Naive thymus-derived CD8-positive, alpha-beta T cell (primary cell): ENCODE measurements around the gene IL10. TPM values are rescaled to one million over a fixed set of nuclear protein-coding genes. Genes with fewer than 3 reads are reported as not detected.
"Not testable (repeated sequence)": the region's sequence is repeated elsewhere in the genome, so short reads cannot be mapped to it uniquely, and the experiment has no call there.

Experiments used
- ATAC-seq, 2 donors: fragments of 150-1000 bp; cut with Tn5 transposase in 1 of 2; sonication (Bioruptor Pico), chemical (Tn5 transposase) in 1 of 2; 1 replicate in 1 of 2; 2 replicates in 1 of 2; pipeline ENCODE4 v1.10.0; 2021; ENCODE audit warnings: mild to moderate bottlenecking in 2 of 2, moderate library complexity in 2 of 2
- POLR2A ChIA-PET: fragments of 350-600 bp; sonication (Branson Sonifier 250); formaldehyde crosslinking; loops from one replicate; lab custom pipeline; 2021; ENCODE audit warnings: antibody characterized with exemption; lab: Charles Lee
- DNase-seq, 10 donors: peaks; one replicate each; pipeline versions ENCODE4 v3.0.0 to v3.0.0-alpha.2; 2020 to 2022
- H3K27ac Mint-ChIP-seq, 10 donors: one replicate each; pipeline ENCODE4 v1.8.0; 2020 to 2022; ENCODE audit warnings: mild to moderate bottlenecking in 10 of 10, mixed read lengths in 10 of 10, moderate library complexity in 4 of 10, inconsistent platforms in 1 of 10
- H3K27me3 Mint-ChIP-seq, 5 donors: one replicate each; pipeline ENCODE4 v1.8.0; 2021 to 2022; ENCODE audit warnings: mixed read lengths in 5 of 5
- H3K36me3 Mint-ChIP-seq, 3 donors: one replicate each; pipeline ENCODE4 v1.8.0; 2020 to 2022; ENCODE audit warnings: mixed read lengths in 3 of 3, mild to moderate bottlenecking in 2 of 3, inconsistent platforms in 1 of 3
- H3K4me1 Mint-ChIP-seq, 4 donors: one replicate each; pipeline ENCODE4 v1.8.0; 2021 to 2022; ENCODE audit warnings: mixed read lengths in 4 of 4
- H3K4me3 Mint-ChIP-seq, 10 donors: one replicate each; pipeline ENCODE4 v1.8.0; 2020 to 2022; ENCODE audit warnings: mild to moderate bottlenecking in 10 of 10, mixed read lengths in 10 of 10, moderate library complexity in 6 of 10, inconsistent platforms in 1 of 10
- H3K9me3 Mint-ChIP-seq, 9 donors: one replicate each; pipeline ENCODE4 v1.8.0; 2020 to 2022; ENCODE audit warnings: mixed read lengths in 9 of 9, mild to moderate bottlenecking in 3 of 9, inconsistent platforms in 1 of 9, moderate library complexity in 1 of 9
- polyA plus RNA-seq, 3 donors: library from polyadenylated mRNA; unstranded; fragments of 300-500 nt; fragmentation: Illumina TruSeq; gene quantifications; one replicate each; pipeline ENCODE4 v1.2.3, GENCODE V29; 2021
- total RNA-seq, 8 experiments: library from RNA in 2 of 8; stranded (reverse) in 2 of 8; gene quantifications; one replicate each; pipeline ENCODE4 v1.2.3 and lab custom pipeline; 2021 to 2026

Gene IL10
- total and polyA plus RNA-seq, 5 experiments from 2014 or later = not detected

DNA sequence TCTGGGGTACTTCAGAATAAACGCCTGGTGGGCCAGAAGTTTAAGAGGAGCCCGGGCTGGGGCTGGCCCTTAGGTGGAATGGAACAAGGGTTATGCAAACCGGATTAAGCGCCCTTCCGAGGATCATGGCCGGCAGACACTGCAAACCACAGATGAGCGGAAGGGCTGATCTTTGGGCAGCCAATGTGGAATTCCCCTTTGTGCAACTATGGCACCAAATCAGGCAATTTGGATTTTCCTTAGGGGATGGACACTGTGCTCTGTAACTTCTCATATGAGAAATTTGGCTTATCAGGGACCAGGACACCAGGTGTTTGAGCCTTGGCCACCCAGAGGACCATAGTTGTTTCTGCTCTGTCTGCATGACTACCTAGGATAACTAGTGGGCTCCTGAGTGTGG, 5.7 kb upstream of the IL10 start:
- H3K36me3 Mint-ChIP-seq = no peaks in the 10 kb centered on the region
- POLR2A ChIA-PET = no interaction called here
- peaks cover 12 to 35% (median 21%) of the 10 kb centered on the region in 4 donors for H3K4me1 Mint-ChIP-seq
- ATAC-seq (no peak), DNase-seq (no peak)
- H3K27ac Mint-ChIP-seq = peak overlapping the region in 1 of 10 donors; percentile 15
- H3K4me3 Mint-ChIP-seq = no peak overlapping the region
- H3K27me3 Mint-ChIP-seq = peaks cover 0 to 2% (median 0%) of the 10 kb centered on the region in 5 donors
- no peaks in the 10 kb centered on the region for H3K9me3 Mint-ChIP-seq

DNA sequence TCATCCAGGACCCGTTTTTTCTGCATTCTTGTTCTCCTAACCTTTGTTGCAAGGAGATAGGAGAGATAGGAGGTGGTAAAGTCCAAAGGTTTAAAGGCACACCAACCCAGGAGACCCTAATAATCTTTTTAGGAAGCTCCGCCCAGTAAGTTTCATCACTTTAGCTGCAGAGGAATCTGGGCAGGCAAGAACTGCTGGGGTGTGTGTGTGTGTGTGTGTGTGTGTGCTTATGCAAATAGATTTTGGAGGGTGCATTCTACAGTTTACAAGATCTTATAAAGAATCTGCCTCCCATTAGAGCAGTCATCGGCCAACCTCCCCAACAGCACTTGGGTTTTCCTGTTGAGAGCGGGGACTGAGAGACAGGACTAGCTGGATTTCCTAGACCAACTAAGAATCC, 3.9 kb upstream of the IL10 start:
- DNase-seq (no peak), ATAC-seq (no peak)
- H3K9me3 Mint-ChIP-seq = no peaks in the 10 kb centered on the region
- H3K4me3 Mint-ChIP-seq = no peak overlapping the region
- peaks cover 13 to 38% (median 26%) of the 10 kb centered on the region in 4 donors for H3K4me1 Mint-ChIP-seq
- POLR2A ChIA-PET = interaction anchor here (0.7 to 1.9 kb wide), 4 partner anchors 10 to 545 kb away, joined by 3 to 9 read pairs (median 4); partner anchors contain the start of gene CD55
- H3K27me3 Mint-ChIP-seq = peaks cover 0 to 2% (median 0%) of the 10 kb centered on the region in 5 donors
- H3K27ac Mint-ChIP-seq = no peak overlapping the region
- no peaks in the 10 kb centered on the region for H3K36me3 Mint-ChIP-seq

DNA sequence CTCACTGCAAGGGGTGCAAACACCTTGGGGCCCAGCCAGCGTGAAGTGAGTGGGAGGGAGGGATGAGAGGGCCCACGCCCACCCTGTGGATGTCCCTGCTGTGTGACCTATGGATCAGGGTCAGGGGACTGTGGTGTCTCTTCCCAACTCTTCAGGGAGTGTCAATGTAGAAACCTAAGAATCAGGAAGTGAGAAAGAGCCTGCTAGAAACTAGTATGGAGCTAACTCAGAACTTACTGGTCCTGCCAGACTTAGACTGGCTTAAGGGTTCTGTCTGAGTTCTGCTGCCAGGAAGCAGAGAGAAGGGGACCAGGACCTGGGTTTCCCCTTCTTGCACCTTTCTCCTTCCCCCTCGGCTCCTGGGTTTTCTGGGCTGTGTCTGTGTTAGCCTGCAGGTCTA, 1.8 kb upstream of the IL10 start:
- Mint-ChIP-seq H3K9me3 (no peaks in the 10 kb centered on the region), H3K36me3 (no peaks in the 10 kb centered on the region), H3K4me3 (peak overlapping the region in 1 of 10 donors; percentile 45), H3K4me1 (peaks cover 28 to 60% (median 47%) of the 10 kb centered on the region in 4 donors), H3K27ac (no peak overlapping the region), H3K27me3 (peaks cover 0 to 2% (median 0%) of the 10 kb centered on the region in 5 donors)
- POLR2A ChIA-PET = interaction anchor here (1.0 kb wide), 2 partner anchors 15 to 23 kb away, joined by 3 to 4 read pairs; no protein-coding TSS in a partner anchor
- no peak for ATAC-seq
- DNase-seq = no peak

DNA sequence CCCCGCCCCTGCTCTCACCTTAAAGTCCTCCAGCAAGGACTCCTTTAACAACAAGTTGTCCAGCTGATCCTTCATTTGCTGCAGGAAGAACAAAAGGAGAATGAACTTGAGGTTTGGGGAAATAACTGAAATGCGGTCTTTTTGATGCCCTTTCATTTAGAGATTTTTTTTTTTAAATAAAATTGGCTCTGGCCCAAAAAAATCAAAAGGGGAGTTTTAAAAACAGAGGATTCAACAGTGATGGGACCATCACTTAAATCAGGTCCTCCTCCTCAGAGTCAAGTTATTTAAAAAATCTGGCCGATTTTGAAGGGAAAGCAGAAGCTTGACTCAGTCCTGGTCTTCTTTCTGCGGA, 979 bp downstream of the IL10 start:
- H3K27me3 Mint-ChIP-seq = peaks cover 0 to 2% (median 0%) of the 10 kb centered on the region in 5 donors
- peak in 3 of 10 donors; percentile 25 to 29 (median 25) for DNase-seq
- peak overlapping the region; percentile 4 to 78 (median 50) for H3K4me3 Mint-ChIP-seq
- H3K4me1 Mint-ChIP-seq = peaks cover 37 to 81% (median 66%) of the 10 kb centered on the region in 4 donors
- no peaks in the 10 kb centered on the region for H3K36me3 Mint-ChIP-seq
- no peak for ATAC-seq
- POLR2A ChIA-PET = interaction anchor here (0.5 to 8.4 kb wide), 7 partner anchors 12 to 240 kb away, joined by 3 to 59 read pairs (median 6); no protein-coding TSS in a partner anchor
- peak overlapping the region in 4 of 10 donors; percentile 16 to 75 (median 49) for H3K27ac Mint-ChIP-seq
- H3K9me3 Mint-ChIP-seq = no peaks in the 10 kb centered on the region

DNA sequence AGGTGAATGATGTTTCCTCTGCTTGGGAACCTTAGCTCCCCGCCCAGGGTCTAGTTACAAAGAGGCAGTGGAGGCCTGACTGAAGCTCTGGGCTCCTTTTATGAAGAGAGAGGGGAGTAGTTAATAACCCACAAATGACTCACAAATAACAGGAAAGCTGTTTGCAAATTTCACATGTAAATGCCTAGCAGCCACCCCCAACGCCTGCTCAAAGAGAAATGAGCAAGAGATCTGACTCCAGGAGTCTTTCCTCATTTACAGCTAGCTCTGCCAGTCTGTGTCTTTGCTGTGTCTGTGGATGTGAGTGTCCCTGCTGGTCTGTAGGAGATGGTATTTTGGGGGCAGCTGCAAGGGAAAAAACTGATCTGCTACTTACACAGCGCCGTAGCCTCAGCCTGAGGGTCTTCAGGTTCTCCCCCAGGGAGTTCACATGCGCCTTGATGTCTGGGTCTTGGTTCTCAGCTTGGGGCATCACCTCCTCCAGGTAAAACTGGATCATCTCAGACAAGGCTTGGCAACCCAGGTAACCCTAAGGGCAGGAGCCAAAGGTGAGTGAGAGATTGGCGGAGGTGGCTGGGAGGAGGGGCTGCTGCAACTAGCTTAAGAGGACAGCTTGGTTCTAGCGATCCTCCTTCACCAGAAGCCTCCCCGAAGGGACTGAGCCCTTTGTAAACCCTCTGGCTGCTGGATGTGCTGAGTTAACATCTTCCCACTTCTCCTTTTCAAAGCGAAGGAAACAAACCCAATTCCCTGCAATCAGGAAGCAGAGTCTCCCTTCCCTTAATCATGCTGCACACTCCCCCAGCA, 1.6 kb downstream of the IL10 start, which contains the start of gene IL19:
Gene IL19, plus strand, starts transcription at position 243 of the 807 bp plus-strand sequence. CDS start 65,890 bp downstream, outside the sequence.
- H3K27me3 Mint-ChIP-seq = peaks cover 0 to 2% (median 0%) of the 10 kb centered on the region in 5 donors
- no peaks in the 10 kb centered on the region for H3K9me3 Mint-ChIP-seq
- no peaks in the 10 kb centered on the region for H3K36me3 Mint-ChIP-seq
- peak within 1 kb of the TSS; percentile 4 to 78 (median 64) for H3K4me3 Mint-ChIP-seq
- ATAC-seq = no peak
- no peak for DNase-seq
- POLR2A ChIA-PET = interaction anchor here (0.7 to 8.4 kb wide), 10 partner anchors 11 to 138 kb away, joined by 3 to 59 read pairs (median 6); no protein-coding TSS in a partner anchor
- H3K27ac Mint-ChIP-seq = peak within 1 kb of the TSS in 8 of 10 donors; percentile 16 to 84 (median 58)
- peaks cover 41 to 87% (median 72%) of the 10 kb centered on the region in 4 donors for H3K4me1 Mint-ChIP-seq

DNA sequence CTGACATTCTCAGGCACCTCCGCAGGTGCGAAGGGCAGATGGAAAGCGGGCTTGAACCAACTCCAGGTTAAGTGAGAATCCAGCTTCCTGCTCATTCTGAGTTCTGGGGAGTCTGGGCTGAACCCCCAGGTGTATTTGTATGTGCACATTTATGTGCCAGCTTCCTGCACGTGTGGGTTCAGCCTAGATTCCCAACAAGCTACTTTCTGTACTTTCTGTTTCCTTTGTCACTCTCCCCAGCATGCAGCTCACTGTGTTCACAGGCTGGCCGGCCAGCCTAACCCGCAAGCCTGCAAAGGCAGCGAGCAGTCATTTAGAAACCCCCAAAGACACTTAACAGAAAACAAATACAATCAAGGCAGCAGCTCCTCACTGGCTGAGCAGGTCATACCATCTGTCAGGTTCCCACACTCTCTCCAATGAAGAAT, 3.0 kb downstream of the IL10 start:
- peak overlapping the region in 9 of 10 donors; percentile 23 to 78 (median 58) for H3K4me3 Mint-ChIP-seq

DNA sequence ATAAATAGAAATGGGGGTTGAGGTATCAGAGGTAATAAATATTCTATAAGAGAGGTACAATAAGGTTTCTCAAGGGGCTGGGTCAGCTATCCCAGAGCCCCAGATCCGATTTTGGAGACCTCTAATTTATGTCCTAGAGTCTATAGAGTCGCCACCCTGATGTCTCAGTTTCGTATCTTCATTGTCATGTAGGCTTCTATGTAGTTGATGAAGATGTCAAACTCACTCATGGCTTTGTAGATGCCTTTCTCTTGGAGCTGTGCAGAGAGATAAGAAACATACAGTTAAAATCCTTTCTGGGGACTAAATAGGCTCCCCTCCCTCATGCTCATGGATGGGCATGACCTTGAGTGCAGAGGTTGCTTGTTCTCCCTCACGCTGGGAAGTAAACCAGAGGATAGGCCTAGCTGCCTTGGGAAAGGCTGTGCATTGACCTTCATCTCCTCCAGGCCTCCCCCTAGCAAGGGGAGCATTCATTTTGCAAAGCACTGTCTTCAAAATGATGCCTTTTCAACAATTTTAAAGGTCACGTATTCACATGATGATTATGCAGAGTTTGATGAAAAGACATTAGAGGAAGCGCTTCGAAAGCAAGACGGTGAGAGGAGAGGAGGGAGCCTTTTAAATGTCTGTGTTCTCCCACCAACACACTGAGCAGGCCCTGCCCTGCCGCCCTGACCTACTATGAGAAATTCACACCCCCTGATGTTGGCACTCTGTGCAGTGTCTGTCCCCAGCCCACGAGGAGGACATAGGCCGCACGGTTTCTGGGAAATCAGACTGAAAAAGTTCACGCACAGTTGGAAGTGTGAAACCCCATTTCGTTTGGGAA, 3.6 kb downstream of the IL10 start:
- Mint-ChIP-seq H3K4me3 (peak overlapping the region in 8 of 10 donors; percentile 50 to 78 (median 62)), H3K36me3 (no peaks in the 10 kb centered on the region), H3K9me3 (no peaks in the 10 kb centered on the region), H3K4me1 (peaks cover 41 to 85% (median 74%) of the 10 kb centered on the region in 4 donors), H3K27ac (peak overlapping the region in 7 of 10 donors; percentile 56 to 83 (median 64)), H3K27me3 (no peaks in the 10 kb centered on the region)
- DNase-seq = no peak
- ATAC-seq = no peak
- POLR2A ChIA-PET = interaction anchor here (0.6 to 8.4 kb wide), 12 partner anchors 8 to 137 kb away, joined by 3 to 59 read pairs (median 6); no protein-coding TSS in a partner anchor

More for the DNA sequence above, 3.0 kb downstream of the IL10 start:
- Mint-ChIP-seq H3K27me3 (no peaks in the 10 kb centered on the region), H3K27ac (peak overlapping the region in 8 of 10 donors; percentile 31 to 83 (median 68)), H3K4me1 (peaks cover 43 to 87% (median 75%) of the 10 kb centered on the region in 4 donors), H3K9me3 (no peaks in the 10 kb centered on the region), H3K36me3 (no peaks in the 10 kb centered on the region)
- DNase-seq (peak in 6 of 10 donors; percentile 12 to 55 (median 42)), ATAC-seq (peak; percentile 49 to 75)
- POLR2A ChIA-PET = interaction anchor here (0.9 to 8.4 kb wide), 12 partner anchors 10 to 143 kb away, joined by 3 to 59 read pairs (median 6); no protein-coding TSS in a partner anchor

DNA sequence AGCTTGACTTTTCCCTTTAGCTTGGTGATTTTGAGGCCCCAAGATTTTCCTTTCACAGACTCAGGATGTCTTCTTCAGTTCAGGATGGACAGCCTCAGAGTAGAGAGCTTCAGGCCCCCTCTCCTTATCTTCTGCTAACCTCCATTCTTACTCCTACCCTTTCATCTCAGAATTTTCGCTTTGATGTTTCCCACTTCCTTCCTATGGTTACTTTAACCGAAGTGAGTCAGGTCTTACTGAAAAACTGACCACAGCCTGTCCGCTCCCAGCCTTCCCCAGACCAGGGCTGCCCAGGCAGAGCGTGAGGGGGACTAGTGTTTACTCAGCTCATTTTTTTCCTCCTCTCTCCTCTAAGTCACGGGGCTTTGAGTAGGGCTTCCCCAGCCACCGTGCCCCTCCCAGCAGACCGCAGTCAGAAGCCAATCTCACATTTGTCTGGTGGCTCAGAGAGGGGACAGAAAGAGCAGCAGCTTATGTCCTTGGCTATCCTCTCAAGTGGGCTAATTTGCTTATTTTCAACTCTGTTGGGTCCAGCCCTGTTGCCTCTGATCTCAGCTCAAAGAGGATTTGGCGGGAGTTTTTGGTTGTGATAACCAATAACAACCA, 5.9 kb downstream of the IL10 start:
- POLR2A ChIA-PET = interaction anchor here (0.7 to 8.4 kb wide), 14 partner anchors 9 to 155 kb away, joined by 3 to 59 read pairs (median 4); partner anchors contain the start of gene FCMR
- Mint-ChIP-seq H3K36me3 (no peaks in the 10 kb centered on the region), H3K27ac (peak overlapping the region; percentile 36 to 94 (median 80)), H3K27me3 (peaks cover 0 to 3% (median 0%) of the 10 kb centered on the region in 5 donors), H3K4me3 (peak overlapping the region; percentile 46 to 86 (median 78)), H3K9me3 (no peaks in the 10 kb centered on the region), H3K4me1 (peaks cover 34 to 69% (median 62%) of the 10 kb centered on the region in 4 donors)
- DNase-seq (peak; percentile 50 to 82 (median 66)), ATAC-seq (peak; percentile 84 to 88)

DNA sequence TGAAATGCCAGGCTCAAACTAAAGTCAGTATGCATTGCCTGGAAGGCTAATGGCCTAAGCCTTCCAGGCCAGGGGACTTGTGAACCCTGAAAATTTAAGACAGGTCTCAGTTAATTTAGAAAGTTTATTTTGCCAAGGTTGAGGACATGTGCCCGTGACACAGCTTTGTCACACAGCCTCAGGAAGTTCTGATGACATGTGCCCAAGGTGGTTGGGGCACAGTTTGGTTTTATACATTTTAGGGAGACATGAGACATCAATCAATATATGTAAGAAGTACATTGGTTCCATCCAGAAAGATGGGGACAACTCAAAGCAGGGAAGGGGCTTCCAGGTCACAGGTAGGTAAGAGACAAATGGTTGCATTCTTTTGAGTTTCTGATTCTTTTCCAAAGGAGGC, 6.5 kb downstream of the IL10 start:
- Mint-ChIP-seq H3K4me1 (peaks cover 31 to 66% (median 56%) of the 10 kb centered on the region in 4 donors), H3K27ac (peak overlapping the region in 7 of 10 donors; percentile 45 to 90 (median 68)), H3K4me3 (peak overlapping the region in 6 of 10 donors; percentile 62 to 86 (median 80))
- peak in 2 of 10 donors; percentile 11 to 19 for DNase-seq
- POLR2A ChIA-PET = interaction anchor here (0.7 to 8.4 kb wide), 13 partner anchors 8 to 156 kb away, joined by 3 to 59 read pairs (median 4); partner anchors contain the start of gene FCMR
- H3K9me3 Mint-ChIP-seq, H3K36me3 Mint-ChIP-seq, ATAC-seq, H3K27me3 Mint-ChIP-seq: not testable (repeated sequence)

DNA sequence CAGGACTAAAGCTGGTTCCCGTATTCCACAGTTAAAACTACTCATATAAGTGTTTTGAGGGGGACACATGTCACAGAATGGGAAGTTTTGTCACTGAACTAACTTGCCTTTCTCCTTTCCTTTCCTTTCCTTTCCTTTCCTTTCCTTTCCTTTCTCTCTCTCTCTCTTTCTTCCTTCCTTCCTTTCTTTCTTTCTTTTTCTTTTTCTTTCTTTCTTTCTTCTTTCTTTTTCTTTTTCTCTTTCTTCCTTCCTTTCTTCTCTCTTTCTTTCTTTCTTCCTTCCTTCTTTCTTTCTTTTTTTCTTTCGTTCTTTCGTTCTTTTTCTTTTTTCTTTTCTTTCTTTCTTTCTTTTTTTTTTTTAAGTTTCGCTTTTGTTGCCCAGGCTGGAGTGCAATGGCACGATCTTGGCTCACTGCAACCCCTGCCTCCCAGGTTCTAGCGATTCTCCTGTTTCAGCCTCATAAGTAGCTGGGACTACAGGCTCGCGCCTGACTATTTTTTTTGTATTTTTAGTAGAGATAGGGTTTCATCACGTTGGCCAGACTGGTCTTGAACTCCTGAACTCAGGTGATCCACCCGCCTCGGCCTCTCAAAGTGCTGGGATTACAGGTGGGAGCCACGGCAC, 9.4 kb downstream of the IL10 start:
- not testable (repeated sequence) for DNase-seq, H3K9me3 Mint-ChIP-seq, ATAC-seq, H3K27me3 Mint-ChIP-seq, H3K4me3 Mint-ChIP-seq, H3K36me3 Mint-ChIP-seq
- POLR2A ChIA-PET = interaction anchor here (1.2 to 2.2 kb wide), 2 partner anchors 23 to 40 kb away, joined by 5 to 13 read pairs; no protein-coding TSS in a partner anchor
- Mint-ChIP-seq H3K27ac (peak overlapping the region in 2 of 10 donors; percentile 28 to 48), H3K4me1 (peaks cover 15 to 44% (median 37%) of the 10 kb centered on the region in 4 donors)
